NCI-H82 (cell line): ENCODE results near the gene GMNN.

Source experiments
- DNase-seq: peaks from one replicate; lab custom pipeline; 2025; lab: John Stamatoyannopoulos, UW

GMNN gene

DNA sequence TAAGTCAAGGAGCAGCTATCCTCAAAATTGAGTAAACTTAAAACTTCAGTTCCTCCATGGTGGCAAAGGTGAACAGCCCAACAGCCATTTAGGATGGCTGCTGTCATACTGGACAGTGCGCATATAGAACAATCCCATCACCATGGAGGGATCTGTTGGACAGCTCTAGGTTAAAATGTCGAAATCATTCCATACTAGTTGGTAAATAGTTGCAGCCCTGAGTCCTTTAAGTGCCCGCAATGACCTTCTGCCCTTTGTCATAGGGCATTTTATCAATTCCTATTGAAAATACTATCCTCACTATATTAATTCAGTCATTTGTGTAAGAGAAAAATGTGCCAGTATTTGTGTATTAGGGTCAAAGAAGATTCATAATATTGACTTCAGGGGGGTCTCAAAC, 32.8 kb downstream of the GMNN start:
- no peak for DNase-seq

DNA sequence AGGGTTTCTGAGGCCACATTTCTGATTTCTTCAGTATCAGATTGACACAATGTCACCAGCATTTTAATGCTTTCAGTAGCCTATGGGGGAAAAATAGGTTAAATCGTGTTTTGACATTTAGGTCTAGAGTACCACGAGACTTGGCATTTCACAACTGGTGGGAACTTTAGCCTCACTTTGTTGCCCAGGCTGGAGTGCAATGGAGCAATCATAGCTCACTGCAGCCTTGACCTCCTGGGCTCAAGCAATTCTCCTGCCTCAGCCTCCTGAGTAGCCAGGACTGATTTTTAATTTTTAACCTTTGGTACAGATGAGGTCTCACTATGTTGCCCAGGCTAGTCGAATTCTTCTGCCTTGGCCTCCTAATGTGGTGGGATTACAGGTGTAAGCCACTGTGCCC, 35.0 kb downstream of the GMNN start:
- no peak for DNase-seq

DNA sequence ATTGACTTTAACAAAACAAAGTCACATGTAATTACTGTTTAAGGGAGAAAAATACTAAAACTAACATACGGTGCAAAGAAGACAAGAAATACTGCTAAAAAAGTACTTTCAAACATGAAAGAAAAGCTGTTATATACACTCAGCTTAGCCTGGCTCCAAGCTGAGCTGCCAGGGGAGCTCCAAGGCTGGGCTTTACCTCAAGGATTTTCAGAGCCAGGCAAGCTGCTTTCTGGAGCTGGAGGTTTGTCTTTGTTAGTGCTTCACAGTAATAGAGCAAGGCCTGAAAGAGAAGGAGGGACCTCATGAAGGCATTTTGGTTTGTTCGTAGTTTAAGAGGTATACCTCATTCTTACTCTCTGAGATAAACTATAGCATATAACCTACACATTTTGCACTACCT, 43.6 kb downstream of the GMNN start:
- DNase-seq, result peak; percentile 41

DNA sequence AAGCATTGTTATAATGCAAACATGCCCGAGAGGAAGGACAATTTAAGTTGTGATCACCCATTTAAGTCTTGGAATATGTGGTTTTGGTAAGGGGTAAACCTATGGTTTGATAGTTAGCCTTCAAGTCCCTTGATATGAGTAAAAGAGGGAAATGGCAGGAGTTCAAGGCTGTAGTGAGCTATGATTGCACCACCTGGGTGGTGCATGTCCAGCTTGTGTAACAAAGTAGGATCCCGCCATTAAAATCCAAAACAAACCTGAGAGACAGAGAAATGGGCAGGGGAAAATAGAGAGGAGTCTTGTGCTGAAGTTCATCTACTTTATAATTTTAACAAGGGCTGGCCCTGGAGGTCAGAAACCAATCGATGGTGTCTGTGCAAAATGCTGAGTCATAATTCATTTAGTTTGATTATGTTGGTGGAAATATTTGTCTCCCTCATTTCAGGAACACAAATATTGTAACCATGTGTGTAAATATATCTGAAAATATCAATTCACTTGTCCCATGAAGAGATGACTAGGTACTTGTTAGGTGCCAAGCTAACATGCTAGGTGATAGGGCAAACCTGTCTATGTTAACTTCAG, 47.2 kb downstream of the GMNN start:
- DNase-seq, result no peak

DNA sequence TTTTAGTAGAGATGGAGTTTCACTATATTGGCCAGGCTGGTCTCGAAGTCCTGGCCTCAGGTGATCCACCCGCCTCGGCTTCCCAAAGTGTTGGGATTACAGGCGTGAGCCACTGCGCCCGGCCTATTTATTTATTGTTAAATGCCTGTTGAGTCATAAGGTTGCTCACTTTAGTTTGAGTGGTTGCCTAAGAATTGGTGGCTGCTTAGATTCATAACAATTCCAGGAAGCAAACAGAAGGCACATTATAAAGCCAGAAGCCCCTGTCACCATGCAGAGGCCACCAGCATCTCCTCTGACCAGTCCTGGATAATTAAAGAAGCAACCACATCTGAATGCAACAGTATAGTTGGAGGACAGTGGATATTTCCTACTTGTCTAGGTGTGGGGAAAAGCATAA, 48.0 kb downstream of the GMNN start:
- no peak for DNase-seq

DNA sequence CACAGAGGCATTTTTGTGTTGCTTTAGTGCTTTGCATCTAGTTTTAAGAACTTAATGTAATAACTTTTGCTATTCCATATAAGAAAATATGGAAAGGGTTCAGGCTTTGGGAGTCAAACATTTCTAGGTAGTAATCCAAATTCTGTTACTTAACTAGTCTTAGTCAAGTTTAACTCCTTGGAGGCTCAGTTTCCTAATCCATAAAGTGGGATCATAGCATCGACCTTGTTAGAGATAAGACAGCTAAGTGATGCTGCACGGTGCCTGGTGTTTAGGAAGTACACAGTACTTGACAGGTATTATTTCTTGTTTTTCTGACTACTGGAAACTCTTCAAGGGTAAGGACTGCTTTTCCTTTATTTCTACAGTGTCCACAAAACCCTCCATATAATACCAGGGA, 48.4 kb downstream of the GMNN start:
- DNase-seq, result no peak

DNA sequence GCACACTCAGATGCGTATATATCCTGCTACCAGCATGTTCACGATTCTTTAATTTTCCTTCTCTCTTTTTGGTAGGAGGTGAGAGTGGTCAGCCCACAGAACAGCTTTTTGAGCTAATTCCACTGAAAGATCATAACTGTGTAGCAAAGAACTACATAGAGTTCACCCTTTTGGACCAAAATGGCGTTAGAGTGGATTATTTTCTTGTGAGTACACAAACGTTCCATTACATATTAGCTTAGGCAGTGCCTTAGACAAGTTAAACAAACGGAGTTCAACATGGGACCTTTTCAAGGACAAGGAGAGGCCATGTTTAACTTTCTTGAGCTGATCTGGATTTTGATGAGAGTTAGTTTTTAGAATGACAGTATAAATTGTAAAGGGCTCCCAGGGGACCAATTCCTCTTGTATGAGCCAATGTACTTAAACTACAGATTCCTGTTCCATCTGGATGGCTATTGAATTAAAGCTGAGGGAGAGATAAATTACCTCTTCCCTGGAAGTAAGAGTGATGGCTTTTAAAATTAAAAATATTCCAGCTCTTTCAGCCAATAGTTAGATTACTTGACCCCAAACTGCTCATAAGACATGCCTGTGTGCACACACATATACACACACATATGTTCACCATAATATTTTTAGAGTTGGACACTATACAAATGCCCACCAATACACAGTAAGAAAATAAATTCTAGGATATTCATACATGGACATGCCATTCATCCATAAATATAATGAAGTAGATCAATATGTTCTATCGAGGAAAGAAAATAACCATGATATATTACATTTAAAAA, 49.6 kb downstream of the GMNN start:
- peak; percentile 45 for DNase-seq

DNA sequence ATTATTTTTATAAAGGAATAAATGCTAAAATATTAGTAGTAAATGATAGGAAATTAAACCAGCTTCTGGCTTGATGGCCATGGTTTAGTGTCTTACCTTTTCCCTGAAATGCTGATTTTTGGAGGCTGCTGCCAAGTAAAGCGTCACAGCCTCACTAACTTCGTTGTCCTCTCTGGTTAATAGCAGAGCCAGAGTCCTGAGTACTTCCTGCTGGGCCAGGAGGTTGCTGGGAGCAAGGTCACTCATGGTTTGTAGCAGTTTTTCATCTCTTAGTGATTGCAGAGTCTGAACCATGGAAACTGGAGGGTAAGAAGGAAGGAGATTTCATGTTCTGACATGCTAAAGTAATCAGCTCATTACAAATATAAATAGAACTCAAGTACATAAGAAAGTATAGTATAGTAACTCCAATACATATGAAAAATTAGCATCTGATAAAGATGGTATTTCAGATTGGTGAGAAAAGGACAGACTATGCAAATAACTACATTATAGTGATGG, 50.4 kb downstream of the GMNN start:
- DNase-seq, result no peak

DNA sequence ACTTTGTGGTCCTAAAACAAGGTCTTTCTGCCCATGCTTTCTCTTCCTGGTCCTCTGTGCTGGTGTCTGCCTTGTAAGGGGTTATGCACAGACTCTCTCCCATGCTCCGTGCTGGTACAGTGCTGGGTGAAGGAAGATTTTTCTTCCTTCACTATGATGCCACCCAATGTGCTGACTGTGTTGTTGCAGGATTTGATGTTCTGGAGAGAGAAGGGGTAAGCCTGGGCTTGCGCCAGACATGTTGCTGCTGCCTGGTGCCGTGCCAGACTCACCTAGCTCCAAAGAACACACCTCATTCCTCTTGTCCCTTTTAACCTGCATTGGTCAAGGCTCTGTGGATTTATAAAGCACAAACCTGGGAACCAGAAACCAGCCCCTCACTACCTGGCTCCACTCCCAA, 52.4 kb downstream of the GMNN start:
- no peak for DNase-seq

DNA sequence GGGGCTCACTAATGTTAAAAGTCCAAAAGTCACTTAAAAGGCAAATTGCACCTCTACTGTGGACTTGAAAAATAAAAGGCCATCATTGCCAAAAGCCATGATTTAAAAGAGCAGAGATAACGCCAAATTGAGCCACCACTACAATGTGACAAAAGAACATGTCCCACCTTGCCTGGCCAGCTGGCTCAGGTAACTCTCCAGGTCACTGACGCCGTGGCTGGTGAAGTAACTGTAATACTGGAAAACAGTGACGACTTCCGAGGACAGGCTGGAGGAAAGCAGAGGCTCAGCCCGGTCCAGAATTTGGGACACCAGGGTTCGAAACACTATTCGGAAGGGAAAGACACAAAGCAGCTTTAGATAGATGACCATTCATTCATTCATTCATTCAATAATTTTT, 53.2 kb downstream of the GMNN start:
- DNase-seq, result no peak

DNA sequence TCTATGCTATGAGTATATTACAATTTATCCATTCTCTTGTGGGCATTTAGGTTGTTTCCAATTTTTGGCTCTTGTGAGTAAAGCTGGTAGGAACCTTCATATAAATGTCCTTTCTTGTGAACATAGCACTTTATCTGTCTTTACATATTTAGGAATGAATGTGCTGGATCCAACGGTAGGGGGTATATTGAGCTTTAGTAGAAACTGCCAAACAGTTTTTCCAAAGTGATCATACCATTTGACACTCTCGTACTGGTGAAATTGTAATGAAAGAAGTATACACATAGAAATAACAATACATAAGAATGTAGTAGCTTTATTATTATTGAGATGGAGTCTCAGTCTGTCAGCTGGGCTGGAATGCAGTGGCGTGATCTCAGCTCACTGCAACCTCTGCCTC, 54.9 kb downstream of the GMNN start:
- no peak for DNase-seq

DNA sequence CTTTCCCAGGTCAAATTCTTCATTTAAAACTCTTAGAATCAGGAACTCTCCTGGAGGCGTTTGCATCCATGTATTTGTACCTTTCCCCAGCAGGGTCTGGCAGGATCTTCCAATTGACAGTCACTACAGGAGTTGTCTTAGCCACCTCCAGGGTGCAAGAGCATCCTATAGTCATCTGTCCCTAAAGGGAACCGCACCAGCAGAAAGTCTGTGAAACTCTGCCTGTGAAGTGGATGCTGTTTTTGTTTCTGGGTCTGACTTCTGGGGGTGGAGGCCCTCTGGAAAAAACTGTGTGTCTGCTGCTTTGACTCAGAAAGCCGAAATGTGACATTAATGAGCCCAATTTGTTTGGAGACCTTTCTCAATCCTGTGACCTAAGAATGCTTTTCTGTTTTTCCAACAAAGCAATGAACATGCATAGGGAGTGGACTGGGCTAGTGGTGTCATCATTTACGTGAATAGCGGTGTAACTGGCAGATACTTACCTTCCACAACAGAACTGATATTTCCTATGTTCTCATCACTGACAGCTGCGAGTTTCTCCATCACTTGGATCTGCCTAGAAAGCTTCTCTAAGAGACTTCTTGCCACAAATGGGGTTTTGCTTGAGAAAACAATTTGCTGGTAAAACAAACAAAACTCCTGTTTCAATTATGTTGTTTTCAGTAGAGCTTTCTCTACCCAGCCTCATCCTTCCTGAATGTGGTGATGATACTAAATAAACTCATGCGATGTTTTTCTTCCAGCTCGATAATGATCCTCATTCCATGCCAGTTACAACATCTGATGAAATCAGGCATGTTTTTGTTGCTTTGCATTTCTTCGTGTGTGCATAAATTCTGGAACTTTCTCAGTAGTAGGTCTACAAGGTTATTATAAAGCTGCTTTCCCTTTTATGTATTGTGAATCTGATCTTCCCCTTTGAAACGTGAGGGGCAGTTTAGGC, 57.3 kb downstream of the GMNN start:
- DNase-seq, result no peak

DNA sequence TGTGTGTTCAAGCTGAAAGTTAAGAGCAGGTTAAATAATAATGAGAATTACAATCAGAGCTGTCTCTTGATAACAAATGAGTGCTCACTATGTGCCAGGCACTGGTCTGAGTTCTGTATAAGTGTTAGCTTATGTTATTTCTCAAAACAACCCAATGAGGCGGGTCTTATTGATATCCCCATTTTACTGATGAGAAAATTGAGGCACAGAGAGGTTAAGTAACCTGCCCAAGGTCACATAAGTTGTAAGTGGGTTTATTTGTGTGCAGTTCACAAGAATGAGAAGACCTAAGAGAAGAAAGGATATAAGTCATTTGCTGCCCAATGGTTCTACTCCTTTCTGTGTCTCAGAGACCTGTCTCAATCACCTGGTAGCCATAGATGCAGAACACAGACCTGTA, 58.1 kb downstream of the GMNN start:
- no peak for DNase-seq

DNA sequence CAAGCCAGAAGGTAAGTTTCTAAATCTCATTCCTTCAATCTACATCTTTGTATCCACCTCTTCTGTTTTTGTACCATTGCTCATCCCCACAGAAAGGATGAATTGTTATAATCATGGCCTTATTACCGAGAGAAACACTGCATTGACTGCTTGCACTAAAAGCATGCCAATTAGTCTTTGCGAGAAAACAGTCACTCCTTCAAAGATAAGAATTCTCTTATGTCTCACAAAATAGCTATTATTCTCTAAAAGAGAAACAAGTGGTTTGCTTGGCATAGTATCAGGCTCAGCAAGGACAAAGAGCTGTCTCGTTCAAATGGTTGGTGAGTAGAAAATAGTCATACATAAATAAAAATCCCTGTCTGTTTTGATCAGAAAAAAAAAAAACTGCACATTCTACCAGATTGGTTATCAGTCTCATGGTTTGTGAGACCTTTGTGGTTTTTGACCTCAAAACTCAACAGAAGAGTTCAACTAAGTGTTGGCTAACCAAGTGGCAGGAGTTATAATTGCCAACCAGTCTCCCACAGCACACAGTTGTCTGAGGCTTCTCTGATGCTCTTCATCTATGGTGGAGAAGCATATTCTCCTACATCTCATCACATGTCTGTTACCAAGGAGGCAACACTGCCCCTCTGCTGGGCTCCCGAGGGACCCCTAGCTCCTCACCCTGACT, 59.1 kb downstream of the GMNN start:
- DNase-seq, result no peak
